H7 (cell line): ENCODE results near the gene PRKCE. TPM values are rescaled to one million over a fixed set of nuclear protein-coding genes. Genes with fewer than 3 reads are reported as not detected.

Experiments used
- DNase-seq: peaks from one replicate; pipeline ENCODE4 v3.0.0; 2012
- H3K27me3 ChIP-seq: 2 replicates; pipeline ENCODE4 v1.6.0; 2011; ENCODE audit warnings: mild to moderate bottlenecking, low read length; ENCODE audit not compliant: control insufficient read depth, insufficient read depth
- H3K36me3 ChIP-seq: replicated peaks from 2 replicates; pipeline ENCODE4 v1.5.1; 2011; ENCODE audit warnings: low read length; ENCODE audit not compliant: control insufficient read depth, insufficient read depth
- H3K4me3 ChIP-seq: 2 replicates; pipeline ENCODE4 v1.5.1; 2011; ENCODE audit warnings: low read depth, mild to moderate bottlenecking, control low read depth, low read length, moderate library complexity; ENCODE audit not compliant: insufficient read depth
- total RNA-seq: library from RNA; depleted of rRNA; stranded (reverse); fragments of >200 nt; shearing (Covaris generic); gene quantifications from 2 replicates; pipeline ENCODE4 v1.2.3, GENCODE V29; 2014

PRKCE gene
- total RNA-seq, 1 experiment from 2014 or later, result 1.2 TPM

DNA sequence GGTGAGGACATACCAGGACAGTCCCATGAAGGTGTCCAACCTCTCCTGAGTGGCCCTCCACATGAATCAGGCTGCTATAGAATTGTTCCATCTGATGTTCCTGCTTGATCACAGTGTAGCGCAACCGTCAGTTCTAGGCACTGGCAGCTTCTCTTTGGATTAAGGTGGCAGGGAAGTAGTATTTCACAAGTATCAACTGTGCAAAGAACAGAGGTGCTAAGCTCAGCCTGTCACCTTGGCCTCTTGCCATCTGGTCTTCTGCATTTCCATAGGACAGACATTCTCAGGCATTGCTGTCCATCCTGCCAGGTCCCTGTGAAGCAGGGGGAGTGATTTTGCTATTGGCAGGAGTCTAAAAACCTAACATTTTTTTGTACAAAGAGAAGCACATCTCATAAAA is 463.5 kb downstream of the PRKCE start:
- H3K4me3 ChIP-seq, result no peak overlapping the region
- no peak for DNase-seq
- no peaks in the 10 kb centered on the region for H3K36me3 ChIP-seq
- H3K27me3 ChIP-seq, result no peaks in the 10 kb centered on the region

DNA sequence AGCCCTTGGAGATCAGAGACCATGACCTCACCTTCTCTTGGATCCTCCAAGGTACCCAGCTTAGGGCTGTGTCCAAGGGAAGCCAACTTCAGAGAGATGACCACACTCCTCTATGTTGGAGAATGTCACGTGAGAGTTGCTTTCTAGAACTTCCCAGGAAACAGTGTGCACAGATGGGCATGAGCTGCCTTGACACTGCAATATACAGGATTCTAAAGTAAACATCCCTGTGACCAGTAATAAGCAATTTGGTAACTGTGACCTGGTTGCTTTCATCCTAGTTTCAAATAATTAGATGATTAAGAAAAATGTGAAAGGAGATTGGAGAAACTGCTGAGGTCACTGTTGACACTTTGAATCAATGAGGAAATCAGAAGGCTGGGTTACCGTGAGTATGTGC is 464.7 kb downstream of the PRKCE start:
- Histone ChIP-seq H3K27me3 (no peaks in the 10 kb centered on the region), H3K36me3 (no peaks in the 10 kb centered on the region), H3K4me3 (no peak overlapping the region)
- DNase-seq, result no peak

DNA sequence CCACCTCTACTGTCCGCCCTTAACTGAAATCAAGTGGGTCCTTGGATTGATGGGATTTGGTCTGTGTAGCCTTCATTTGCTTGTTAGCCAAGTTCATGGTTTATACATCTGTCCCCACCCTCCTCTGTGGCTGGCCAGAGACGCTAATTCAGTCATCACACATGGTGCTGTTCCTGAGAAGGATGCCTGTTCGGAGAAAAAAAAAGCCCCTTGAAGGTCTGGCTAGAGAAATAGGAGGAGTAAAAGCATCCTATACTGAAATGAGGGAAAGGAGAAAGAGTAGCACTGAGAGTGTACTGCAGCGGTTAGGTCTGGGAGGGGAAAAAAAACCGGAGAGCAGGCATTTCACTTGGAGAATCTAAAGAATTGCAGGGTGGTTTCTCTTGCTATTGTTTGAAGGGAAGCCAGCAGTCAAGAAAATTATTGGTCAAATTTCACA is 465.1 kb downstream of the PRKCE start:
- Histone ChIP-seq H3K27me3 (no peaks in the 10 kb centered on the region), H3K4me3 (no peak overlapping the region), H3K36me3 (no peaks in the 10 kb centered on the region)
- DNase-seq, result no peak

DNA sequence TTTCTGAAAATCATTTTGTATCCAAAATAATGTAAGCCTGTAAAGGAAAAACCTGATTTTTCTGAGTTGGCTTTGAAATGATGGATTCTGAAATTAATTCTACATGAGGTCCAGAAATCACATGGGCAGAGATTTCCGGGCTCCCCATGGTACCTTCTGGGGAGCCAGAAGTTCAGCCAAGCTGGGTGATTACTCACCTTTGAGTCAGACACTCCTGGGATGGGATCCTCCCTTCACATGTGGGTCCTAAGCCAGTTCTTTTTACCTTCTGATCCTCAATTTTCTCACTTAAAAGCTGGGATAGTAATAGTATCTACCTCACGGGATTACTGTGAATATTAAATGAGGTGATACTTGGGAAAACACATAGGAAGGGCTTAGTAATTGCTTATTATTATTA is 465.9 kb downstream of the PRKCE start:
- Histone ChIP-seq H3K36me3 (no peaks in the 10 kb centered on the region), H3K27me3 (no peaks in the 10 kb centered on the region), H3K4me3 (no peak overlapping the region)
- DNase-seq, result no peak

DNA sequence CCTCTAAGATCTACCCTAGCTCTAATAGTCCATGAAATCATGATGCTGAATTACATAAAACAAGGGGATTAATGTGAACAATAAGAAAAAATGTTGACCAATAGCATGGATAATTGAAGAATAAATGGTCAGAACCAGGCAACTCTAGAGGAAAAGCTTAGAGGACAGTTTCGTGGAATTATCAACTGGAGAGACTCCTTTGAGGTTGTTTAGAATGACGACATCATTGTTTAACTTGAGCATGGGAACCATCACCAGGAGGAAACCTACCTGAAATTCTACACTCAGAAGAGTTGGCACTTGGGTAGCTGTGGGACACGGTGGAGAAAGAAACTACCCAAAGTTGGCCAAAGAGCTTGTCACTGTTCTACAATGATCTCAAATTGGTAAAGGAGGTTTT is 466.5 kb downstream of the PRKCE start:
- no peak for DNase-seq
- Histone ChIP-seq H3K4me3 (no peak overlapping the region), H3K36me3 (no peaks in the 10 kb centered on the region), H3K27me3 (no peaks in the 10 kb centered on the region)

DNA sequence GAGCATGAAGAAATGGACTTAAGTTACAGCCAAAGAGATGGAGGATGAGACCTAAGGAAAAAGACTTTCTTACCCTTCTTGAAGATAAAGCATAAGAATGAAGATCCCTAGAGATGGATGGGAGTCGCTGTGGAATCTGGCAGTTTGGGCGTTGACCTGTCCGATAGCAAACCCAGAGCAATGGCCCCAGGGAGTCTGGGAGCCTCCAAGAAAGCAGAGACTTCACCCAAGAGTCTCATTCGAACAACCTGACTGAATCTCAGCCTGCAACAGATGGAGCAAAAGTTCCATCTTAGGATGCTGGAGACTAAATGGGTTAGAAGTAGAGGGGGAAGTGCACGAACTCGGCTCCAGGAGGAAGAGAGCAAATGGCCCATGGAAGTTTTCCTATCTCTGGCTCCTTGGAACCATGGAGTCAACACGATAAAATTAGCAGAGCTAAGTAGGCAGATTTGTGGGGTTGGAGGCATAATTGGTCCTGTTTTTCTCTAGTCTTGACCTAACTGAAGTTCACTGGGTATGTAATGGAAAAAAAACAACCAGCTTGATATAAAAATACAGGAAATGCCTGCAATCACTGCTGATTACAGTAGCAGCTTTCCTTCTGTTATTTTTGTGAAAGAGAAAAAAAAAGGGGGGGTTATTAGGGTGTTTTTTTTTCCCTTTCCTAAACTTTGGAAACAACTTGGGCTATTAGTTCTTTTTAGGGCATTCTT is 467.3 kb downstream of the PRKCE start:
- Histone ChIP-seq H3K4me3 (no peak overlapping the region), H3K36me3 (no peaks in the 10 kb centered on the region), H3K27me3 (no peaks in the 10 kb centered on the region)
- DNase-seq, result no peak

DNA sequence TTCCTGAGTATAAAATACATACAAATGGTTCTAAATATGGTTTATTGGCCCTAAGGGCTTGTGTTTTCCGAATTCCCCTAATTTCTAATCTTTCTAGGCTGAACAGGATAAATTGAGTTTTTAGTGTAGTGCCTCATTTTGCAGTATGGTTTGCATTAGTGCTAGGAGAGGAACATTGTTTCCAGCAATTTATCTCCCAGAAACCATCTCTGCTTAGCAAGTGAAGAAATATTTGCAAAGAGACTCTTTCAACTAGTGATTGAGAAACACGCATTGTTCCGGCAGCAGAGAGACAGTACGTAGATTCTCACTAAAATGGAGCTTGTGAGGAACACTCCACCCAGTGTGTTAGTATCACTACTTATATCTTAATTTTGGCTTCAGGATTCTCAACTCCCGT is 468.0 kb downstream of the PRKCE start:
- H3K36me3 ChIP-seq, result no peaks in the 10 kb centered on the region
- no peak overlapping the region for H3K4me3 ChIP-seq
- H3K27me3 ChIP-seq, result no peaks in the 10 kb centered on the region
- no peak for DNase-seq

DNA sequence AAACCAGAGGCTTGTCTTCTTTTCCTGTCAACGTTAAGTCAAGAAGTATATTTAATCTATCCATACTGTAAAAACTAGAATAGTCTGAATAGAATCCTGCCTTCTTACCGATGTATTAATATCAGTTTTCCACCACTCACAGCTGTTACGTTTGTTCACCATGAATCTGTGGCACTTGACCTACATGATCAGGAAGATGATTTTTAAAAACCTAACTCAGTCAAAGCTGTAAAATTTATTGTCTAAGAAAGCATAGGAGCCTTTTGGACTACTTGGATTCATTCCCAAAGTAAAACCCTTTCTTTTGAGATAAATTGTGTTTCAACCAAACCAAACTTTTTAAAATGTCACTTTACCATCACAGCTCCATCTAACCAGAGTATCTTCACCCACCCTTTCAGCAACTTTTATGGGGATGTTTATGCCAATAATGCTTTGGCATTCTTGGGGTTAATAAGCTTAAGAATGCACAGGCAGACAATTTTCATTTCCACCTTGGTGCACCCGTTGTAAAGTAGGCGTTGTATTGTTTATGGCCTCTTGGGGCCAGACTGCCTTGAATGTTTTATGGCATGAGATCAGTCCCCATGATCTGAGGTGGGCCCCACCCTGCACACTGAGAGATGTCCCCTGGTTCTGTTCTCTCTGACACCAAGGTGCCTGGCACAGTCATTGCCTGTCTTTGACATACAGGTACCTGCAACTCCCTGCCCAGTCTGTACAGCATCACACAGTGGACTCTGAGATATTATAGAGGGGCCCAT is 469.5 kb downstream of the PRKCE start:
- DNase-seq, result no peak
- H3K4me3 ChIP-seq, result no peak overlapping the region

DNA sequence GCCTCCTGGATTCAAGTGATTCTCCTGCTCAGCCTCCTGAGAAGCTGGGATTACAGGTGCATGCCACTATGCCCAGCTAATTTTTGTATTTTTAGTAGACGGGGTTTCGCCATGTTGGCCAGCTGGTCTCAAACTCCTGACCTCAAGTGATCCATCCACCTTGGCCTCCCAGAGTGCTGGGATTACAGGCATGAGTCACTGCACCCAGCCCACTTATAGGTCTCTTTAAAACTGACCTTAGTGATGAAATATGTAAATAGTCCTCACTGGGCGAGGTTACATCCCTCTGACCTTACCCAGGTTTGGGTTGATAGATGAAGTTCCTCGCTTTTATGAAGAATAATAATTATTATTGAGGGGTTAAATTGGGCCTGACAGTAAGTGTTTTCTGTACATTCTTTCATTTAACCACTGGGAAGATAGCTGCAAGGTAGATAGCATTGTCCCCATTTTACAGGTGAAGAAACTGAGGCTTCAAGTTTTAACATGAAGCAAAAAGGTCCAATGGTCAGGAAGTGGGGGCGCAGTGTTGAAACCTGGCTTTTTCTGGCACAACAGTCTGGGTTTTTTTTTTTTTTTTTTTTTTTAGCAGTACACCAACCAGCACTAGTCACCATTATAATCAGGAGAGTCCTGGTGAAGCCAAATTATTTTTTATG is 471.0 kb downstream of the PRKCE start:
- DNase-seq, result no peak
- no peaks in the 10 kb centered on the region for H3K27me3 ChIP-seq
- H3K36me3 ChIP-seq, result no peaks in the 10 kb centered on the region
- H3K4me3 ChIP-seq, result no peak overlapping the region

More for the DNA sequence above, 469.5 kb downstream of the PRKCE start:
- Histone ChIP-seq H3K27me3 (no peaks in the 10 kb centered on the region), H3K36me3 (no peaks in the 10 kb centered on the region)

DNA sequence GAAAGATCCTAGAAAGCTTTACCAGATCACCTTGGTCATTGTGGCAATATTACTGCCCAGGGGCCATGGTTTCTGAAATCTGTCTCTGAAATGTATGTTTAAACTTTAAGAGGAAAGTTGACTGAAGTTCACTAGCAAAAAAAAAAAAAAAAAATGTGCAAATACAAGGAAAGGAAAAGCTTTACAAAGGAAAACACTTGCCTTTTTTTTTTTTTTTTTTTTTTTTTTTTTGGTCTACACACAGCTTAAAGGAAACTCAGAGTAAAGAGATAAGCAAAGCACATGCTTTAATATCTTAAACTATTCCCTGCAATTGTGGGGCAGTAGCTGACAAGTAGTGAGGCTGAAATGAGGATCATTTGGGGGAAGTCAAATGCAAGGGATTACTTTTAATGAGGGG is 471.5 kb downstream of the PRKCE start:
- DNase-seq, result no peak
- H3K27me3 ChIP-seq, result no peaks in the 10 kb centered on the region
- H3K4me3 ChIP-seq, result no peak overlapping the region
- no peaks in the 10 kb centered on the region for H3K36me3 ChIP-seq

DNA sequence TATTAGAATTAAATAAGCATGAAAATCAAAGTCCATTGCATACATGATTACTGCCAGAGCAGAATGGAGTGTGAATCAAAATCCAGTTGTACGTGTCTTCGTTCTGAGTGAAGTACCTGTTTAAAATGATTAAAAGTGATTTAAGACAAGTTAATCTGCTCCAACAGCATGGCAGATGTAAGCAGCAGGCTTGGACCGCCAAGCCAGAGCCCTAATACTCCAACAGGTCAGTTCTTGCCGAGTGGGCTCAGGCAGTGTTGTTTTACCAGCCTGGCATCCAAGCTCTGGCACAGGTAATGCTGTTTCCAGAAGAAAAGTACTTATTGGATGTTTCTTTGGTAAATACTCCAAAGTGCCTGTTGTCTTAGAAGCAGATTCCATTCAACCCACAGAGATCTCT is 474.3 kb downstream of the PRKCE start:
- H3K36me3 ChIP-seq, result no peaks in the 10 kb centered on the region
- H3K4me3 ChIP-seq, result no peak overlapping the region
- DNase-seq, result no peak
- no peaks in the 10 kb centered on the region for H3K27me3 ChIP-seq

DNA sequence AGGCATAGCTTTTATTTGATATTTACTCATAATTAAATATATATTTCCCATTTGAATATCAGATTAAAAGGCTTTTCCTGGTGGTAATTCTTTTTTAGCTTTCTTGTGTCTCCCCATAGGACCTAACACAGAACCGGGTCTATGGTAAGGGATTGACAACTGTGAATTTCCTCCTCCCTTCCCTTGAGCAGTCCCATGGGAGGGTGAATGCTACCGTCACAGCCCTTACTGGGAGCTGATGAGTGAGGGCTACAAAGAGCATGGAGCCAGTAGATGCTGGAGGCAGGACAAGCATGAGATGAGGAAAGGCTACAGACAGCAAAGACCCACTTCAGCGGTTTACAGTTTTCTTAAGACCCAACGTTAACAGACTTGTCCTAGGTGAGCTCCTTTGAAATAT is 475.1 kb downstream of the PRKCE start:
- no peak for DNase-seq
- Histone ChIP-seq H3K36me3 (no peaks in the 10 kb centered on the region), H3K4me3 (no peak overlapping the region), H3K27me3 (no peaks in the 10 kb centered on the region)

DNA sequence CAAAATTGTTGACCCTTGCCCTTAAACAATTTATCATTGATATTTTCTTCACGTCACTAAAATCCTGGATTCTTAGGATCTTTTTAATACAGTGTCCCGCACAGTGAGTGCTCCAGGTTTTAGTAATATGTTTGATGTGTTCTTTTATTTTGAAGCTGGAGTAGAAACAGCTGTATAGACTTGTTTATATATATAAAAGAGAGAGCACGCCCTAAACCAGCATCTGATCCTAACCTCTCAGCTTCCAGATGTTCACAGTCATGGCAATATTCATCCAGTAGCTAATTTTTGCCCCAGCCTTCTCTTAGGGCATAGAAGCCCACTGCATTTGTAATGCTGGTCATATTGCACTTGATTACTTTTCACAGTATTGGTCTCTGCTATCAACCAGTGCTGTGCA is 475.7 kb downstream of the PRKCE start:
- Histone ChIP-seq H3K36me3 (no peaks in the 10 kb centered on the region), H3K27me3 (no peaks in the 10 kb centered on the region), H3K4me3 (no peak overlapping the region)
- no peak for DNase-seq

DNA sequence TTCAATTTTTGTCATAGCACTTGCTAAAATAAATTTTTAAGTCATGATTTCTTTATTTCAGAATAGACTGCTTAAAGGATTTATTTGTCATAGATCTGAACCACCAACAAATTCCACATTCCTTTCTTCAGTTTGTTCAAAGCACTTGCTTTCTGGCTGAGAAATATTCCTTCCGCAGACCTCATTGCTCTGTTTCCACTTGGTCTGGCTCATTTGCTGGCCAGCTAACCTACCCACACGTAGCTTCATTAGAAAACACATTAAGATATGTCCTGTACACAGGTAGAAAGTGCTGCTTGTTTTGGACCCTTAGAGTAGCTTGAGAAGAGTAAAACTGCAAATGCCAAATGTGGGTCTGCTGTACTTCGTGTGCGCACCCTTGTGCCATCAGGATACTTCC is 479.0 kb downstream of the PRKCE start:
- DNase-seq, result no peak

DNA sequence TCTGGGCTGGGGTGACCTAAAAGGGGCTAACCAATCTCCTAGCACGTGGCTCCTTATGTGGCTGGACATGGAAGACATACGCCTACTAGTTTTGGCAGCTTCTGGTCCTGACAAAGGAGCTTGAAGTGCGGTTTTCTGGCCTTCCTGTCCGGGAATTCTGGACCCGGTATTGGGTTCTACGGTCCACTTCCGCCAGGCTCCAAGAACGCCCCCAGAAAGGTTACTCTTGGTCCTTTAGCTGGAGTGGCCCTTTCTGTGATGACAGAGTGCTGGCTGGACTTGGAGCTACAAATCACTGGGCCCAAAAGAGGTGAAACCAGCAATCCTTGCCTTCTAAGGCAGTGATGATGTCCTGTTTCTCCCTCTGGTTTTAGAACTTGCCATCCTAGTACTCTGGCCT is 481.5 kb downstream of the PRKCE start:
- H3K4me3 ChIP-seq, result no peak overlapping the region
- H3K27me3 ChIP-seq, result no peaks in the 10 kb centered on the region
- H3K36me3 ChIP-seq, result no peaks in the 10 kb centered on the region
- DNase-seq, result no peak

More for the DNA sequence above, 479.0 kb downstream of the PRKCE start:
- H3K36me3 ChIP-seq, result no peaks in the 10 kb centered on the region
- H3K27me3 ChIP-seq, result no peaks in the 10 kb centered on the region
- H3K4me3 ChIP-seq, result no peak overlapping the region
